H1 (cell line): ENCODE data around the gene MMP11. TPM values are rescaled to one million over a fixed set of nuclear protein-coding genes. Genes with fewer than 3 reads are reported as not detected.

Source experiments
- CEBPB ChIP-seq: IDR thresholded peaks from 2 replicates; pipeline ENCODE4 v1.6.1; 2012; ENCODE audit warnings: low read depth, low read length
- E2F6 ChIP-seq: IDR thresholded peaks from 2 replicates; pipeline ENCODE4 v1.6.1; 2012; ENCODE audit warnings: inconsistent platforms
- EP300 ChIP-seq, 2 experiments: IDR thresholded peaks; 1 replicate in 1 of 2; 2 replicates in 1 of 2; pipeline ENCODE4 v1.6.1; 2011 to 2012; ENCODE audit warnings: low read depth in 2 of 2, low read length in 2 of 2, mild to moderate bottlenecking in 2 of 2, borderline replicate concordance in 1 of 2, inconsistent platforms in 1 of 2, moderate library complexity in 1 of 2
- FOSL1 ChIP-seq: IDR thresholded peaks from 2 replicates; pipeline ENCODE4 v1.6.1; 2011; ENCODE audit warnings: mild to moderate bottlenecking, low read depth, low read length, moderate library complexity; ENCODE audit not compliant: insufficient read depth
- KDM1A ChIP-seq: fragments of 200-600, 300-600 bp; sonication (generic); IDR thresholded peaks from 2 replicates; pipeline ENCODE4 v1.7.1; 2016; ENCODE audit warnings: mild to moderate bottlenecking, low read length, borderline replicate concordance
- SIRT6 ChIP-seq: IDR thresholded peaks from one replicate; pipeline ENCODE4 v1.7.1; 2012; ENCODE audit warnings: low read length, inconsistent platforms
- polyA plus RNA-seq, 7 experiments: library from polyadenylated mRNA; depleted of rRNA in 3 of 7; stranded (reverse) in 5 of 7; unstranded in 2 of 7; fragments of >200 nt in 5 of 7; fragments of 200-250 nt in 2 of 7; gene quantifications; 1 replicate in 5 of 7; 2 replicates in 1 of 7; 4 replicates in 1 of 7; pipeline versions ENCODE4 v1.2.1 to v1.2.3, GENCODE V29; 2011 to 2013; ENCODE audit warnings: missing spikeins in 2 of 7, mixed read lengths in 2 of 7
- total RNA-seq: library from RNA; stranded (reverse); fragmentation: NEBNext Ultra II Directional; extraction: Animal tissue kit (Norgen Biotek cat#: 25700); gene quantifications from 2 replicates; pipeline ENCODE4 v1.2.1, GENCODE V29; 2021
- TF ChIP-seq, protein P1 (sequence below): IDR thresholded peaks from 2 replicates; pipeline ENCODE4 v1.6.1; 2012; ENCODE audit warnings: inconsistent platforms

The MMP11 gene
- total and polyA plus RNA-seq, 2 of the 8 experiments (the other 6 are each of a cell fraction or from before 2014, with no cell fraction given), result 10.2 to 18.3 TPM

DNA sequence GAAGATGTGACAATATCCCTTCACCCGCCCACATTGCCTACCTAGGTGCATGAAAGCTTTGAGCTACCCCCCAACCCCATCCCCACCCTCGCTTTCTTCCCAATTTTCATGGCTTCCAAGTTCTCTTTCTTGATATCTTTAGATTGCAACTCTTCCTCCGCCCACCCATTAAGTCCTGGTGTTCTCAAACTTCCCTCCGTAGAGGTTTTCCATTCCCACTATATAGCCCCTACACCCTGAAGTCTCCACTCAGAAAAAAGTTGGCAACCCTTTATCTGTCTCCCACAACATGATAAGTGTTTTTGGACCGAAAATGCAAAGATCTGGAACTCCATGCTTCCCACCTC, 22.3 kb upstream of the MMP11 start (continued):
- TF ChIP-seq FOSL1 (no peak), E2F6 (no peak), KDM1A (no peak), EP300 (IDR thresholded peaks at IDR 0.05; ENCODE audit: borderline replicate concordance in 1 of 2, low read depth in 2 of 2, low read length in 2 of 2) (no peak), SIRT6 (no peak), CEBPB (no peak)
- TF ChIP-seq, protein P1, sequence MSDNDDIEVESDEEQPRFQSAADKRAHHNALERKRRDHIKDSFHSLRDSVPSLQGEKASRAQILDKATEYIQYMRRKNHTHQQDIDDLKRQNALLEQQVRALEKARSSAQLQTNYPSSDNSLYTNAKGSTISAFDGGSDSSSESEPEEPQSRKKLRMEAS, result no peak
